ENCODE data around the gene CEP41. TPM values are rescaled to one million over a fixed set of nuclear protein-coding genes. Genes with fewer than 3 reads are reported as not detected.

The CEP41 gene
- total RNA-seq, 1 experiment from 2014 or later: 14.0 TPM

GRCh38 chr7:130426564-130426963 is 14.3 kb downstream of the CEP41 start:
- H3K27me3 Mint-ChIP-seq (ENCODE audit: insufficient read depth, unreplicated experiment): no peaks in the 10 kb centered on the region
- no peak overlapping the region for H3K4me3 Mint-ChIP-seq (ENCODE audit: unreplicated experiment)
- H3K9me3 Mint-ChIP-seq (ENCODE audit: unreplicated experiment): no peaks in the 10 kb centered on the region
- peaks cover 5% of the 10 kb centered on the region for H3K4me1 Mint-ChIP-seq (ENCODE audit: insufficient read depth, unreplicated experiment)
- BruUV-seq (replicated peaks): no TSS peak
- intact Hi-C loops (cut with micrococcal nuclease): no loop called here
- ChIA-PET CTCF (interaction anchor here (0.5 kb wide), 1 partner anchor 253 kb away, joined by 4 read pairs; no protein-coding TSS in a partner anchor), POLR2A (interaction anchor here (3.3 kb wide), 1 partner anchor 14 kb away, joined by 10 read pairs; the partner anchor contains the start of gene CEP41)
- H3K27ac Mint-ChIP-seq (ENCODE audit: low read depth, unreplicated experiment): no peak overlapping the region
- TF ChIP-seq CTCF (IDR thresholded peaks at IDR 0.05; ENCODE audit: unreplicated experiment): no peak
- no peak for DNase-seq (ENCODE audit: unreplicated experiment)
- peaks cover 10% of the 10 kb centered on the region for H3K36me3 Mint-ChIP-seq (ENCODE audit: insufficient read depth, unreplicated experiment)

GRCh38 chr7:130425796-130426195 is 15.0 kb downstream of the CEP41 start:
- ChIA-PET POLR2A (no interaction called here), CTCF (no interaction called here)
- intact Hi-C loops (cut with micrococcal nuclease): no loop called here
- Mint-ChIP-seq H3K27me3 (ENCODE audit: insufficient read depth, unreplicated experiment) (no peaks in the 10 kb centered on the region), H3K4me1 (ENCODE audit: insufficient read depth, unreplicated experiment) (peaks cover 10% of the 10 kb centered on the region), H3K36me3 (ENCODE audit: insufficient read depth, unreplicated experiment) (peaks cover 10% of the 10 kb centered on the region), H3K4me3 (ENCODE audit: unreplicated experiment) (no peak overlapping the region), H3K9me3 (ENCODE audit: unreplicated experiment) (no peaks in the 10 kb centered on the region), H3K27ac (ENCODE audit: low read depth, unreplicated experiment) (no peak overlapping the region)
- no peak for DNase-seq (ENCODE audit: unreplicated experiment)
- BruUV-seq (replicated peaks): no TSS peak
- no peak for TF ChIP-seq CTCF (IDR thresholded peaks at IDR 0.05; ENCODE audit: unreplicated experiment)

- H3K36me3 Mint-ChIP-seq (ENCODE audit: insufficient read depth, unreplicated experiment): peaks cover 3% of the 10 kb centered on the region
- H3K27me3 Mint-ChIP-seq (ENCODE audit: insufficient read depth, unreplicated experiment): no peaks in the 10 kb centered on the region
- H3K4me3 Mint-ChIP-seq (ENCODE audit: unreplicated experiment): no peak overlapping the region
- CTCF ChIA-PET: interaction anchor here (0.9 kb wide), 1 partner anchor 11 kb away, joined by 3 read pairs; no protein-coding TSS in a partner anchor
- no TSS peak for BruUV-seq (replicated peaks)
- no peaks in the 10 kb centered on the region for H3K9me3 Mint-ChIP-seq (ENCODE audit: unreplicated experiment)
- no peak for TF ChIP-seq CTCF (IDR thresholded peaks at IDR 0.05; ENCODE audit: unreplicated experiment)
- intact Hi-C loops (cut with micrococcal nuclease): no loop called here
- H3K27ac Mint-ChIP-seq (ENCODE audit: low read depth, unreplicated experiment): no peak overlapping the region
- H3K4me1 Mint-ChIP-seq (ENCODE audit: insufficient read depth, unreplicated experiment): peaks cover 19% of the 10 kb centered on the region
- DNase-seq (ENCODE audit: unreplicated experiment): no peak
- POLR2A ChIA-PET: no interaction called here
These were observed 17.2 kb downstream of the CEP41 start for GRCh38 chr7:130423501-130424037.

- BruUV-seq (replicated peaks): no TSS peak
- no peak for TF ChIP-seq CTCF (IDR thresholded peaks at IDR 0.05; ENCODE audit: unreplicated experiment)
- H3K27ac Mint-ChIP-seq (ENCODE audit: low read depth, unreplicated experiment): no peak overlapping the region
- H3K36me3 Mint-ChIP-seq (ENCODE audit: insufficient read depth, unreplicated experiment): no peaks in the 10 kb centered on the region
- intact Hi-C loops (cut with micrococcal nuclease): no loop called here
- H3K9me3 Mint-ChIP-seq (ENCODE audit: unreplicated experiment): no peaks in the 10 kb centered on the region
- CTCF ChIA-PET: no interaction called here
- peaks cover 28% of the 10 kb centered on the region for H3K4me1 Mint-ChIP-seq (ENCODE audit: insufficient read depth, unreplicated experiment)
- no peaks in the 10 kb centered on the region for H3K27me3 Mint-ChIP-seq (ENCODE audit: insufficient read depth, unreplicated experiment)
- POLR2A ChIA-PET: interaction anchor here (1.1 to 1.4 kb wide), 2 partner anchors 19 to 217 kb away, joined by 3 read pairs; partner anchors contain the start of genes CEP41 and TMEM209
- peak; percentile 8 for DNase-seq (ENCODE audit: unreplicated experiment)
- no peak overlapping the region for H3K4me3 Mint-ChIP-seq (ENCODE audit: unreplicated experiment)
These were observed 19.1 kb downstream of the CEP41 start for GRCh38 chr7:130421684-130422083.

Measured in MCF 10A (cell line).